IgD-negative memory B cell (primary cell): ENCODE data around the gene NDUFA11. TPM values are rescaled to one million over a fixed set of nuclear protein-coding genes. Genes with fewer than 3 reads are reported as not detected.

Experiments
- H3K27ac Mint-ChIP-seq, 3 donors: one replicate each; pipeline ENCODE4 v1.8.0; 2020 to 2022; ENCODE audit warnings: mild to moderate bottlenecking in 3 of 3, mixed read lengths in 3 of 3, moderate library complexity in 1 of 3
- H3K27me3 Mint-ChIP-seq: one replicate; pipeline ENCODE4 v1.8.0; 2021; ENCODE audit warnings: mixed read lengths
- H3K36me3 Mint-ChIP-seq: one replicate; pipeline ENCODE4 v1.8.0; 2020; ENCODE audit warnings: mild to moderate bottlenecking, mixed read lengths
- H3K4me1 Mint-ChIP-seq, 3 donors: one replicate each; pipeline ENCODE4 v1.8.0; 2020 to 2022; ENCODE audit warnings: mixed read lengths in 3 of 3, mild to moderate bottlenecking in 1 of 3
- H3K4me3 Mint-ChIP-seq, 4 donors: one replicate each; pipeline ENCODE4 v1.8.0; 2020 to 2022; ENCODE audit warnings: mild to moderate bottlenecking in 4 of 4, mixed read lengths in 4 of 4, moderate library complexity in 3 of 4
- H3K9me3 Mint-ChIP-seq, 3 donors: one replicate each; pipeline ENCODE4 v1.8.0; 2020 to 2021; ENCODE audit warnings: mixed read lengths in 3 of 3, mild to moderate bottlenecking in 1 of 3
- polyA plus RNA-seq: library from polyadenylated mRNA; unstranded; fragments of 300-500 nt; fragmentation: Illumina TruSeq; gene quantifications from one replicate; pipeline ENCODE4 v1.2.3, GENCODE V29; 2021

The NDUFA11 gene
- polyA plus RNA-seq, 1 donor from 2014 or later: 371 TPM

DNA sequence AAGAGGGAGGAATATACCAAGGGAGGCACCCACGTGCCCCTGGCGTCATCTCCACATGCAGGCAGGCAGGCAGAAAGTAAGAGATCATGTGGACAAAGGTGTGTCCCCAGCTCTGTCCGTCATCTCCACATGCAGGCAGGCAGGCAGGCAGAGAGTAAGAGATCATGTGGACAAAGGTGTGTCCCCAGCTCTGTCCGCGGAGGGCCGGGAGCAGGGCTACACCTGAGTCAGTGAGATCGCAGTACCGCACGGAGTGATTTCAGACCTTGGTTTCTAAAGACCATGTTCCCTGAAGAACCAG is 32.7 kb upstream of the NDUFA11 start:
- H3K36me3 Mint-ChIP-seq: no peaks in the 10 kb centered on the region
- no peak overlapping the region for H3K4me3 Mint-ChIP-seq
- H3K9me3 Mint-ChIP-seq: no peaks in the 10 kb centered on the region
- H3K4me1 Mint-ChIP-seq: peaks cover 0 to 2% (median 0%) of the 10 kb centered on the region in 3 donors
- H3K27me3 Mint-ChIP-seq: no peaks in the 10 kb centered on the region
- peak overlapping the region in 1 of 3 donors; percentile 7 for H3K27ac Mint-ChIP-seq

GRCh38 chr19:5935473-5936291 is 32.1 kb upstream of the NDUFA11 start:
- Mint-ChIP-seq H3K4me3 (no peak overlapping the region), H3K36me3 (no peaks in the 10 kb centered on the region), H3K27ac (no peak overlapping the region), H3K4me1 (peaks cover 0 to 2% (median 0%) of the 10 kb centered on the region in 3 donors), H3K9me3 (no peaks in the 10 kb centered on the region), H3K27me3 (no peaks in the 10 kb centered on the region)

DNA sequence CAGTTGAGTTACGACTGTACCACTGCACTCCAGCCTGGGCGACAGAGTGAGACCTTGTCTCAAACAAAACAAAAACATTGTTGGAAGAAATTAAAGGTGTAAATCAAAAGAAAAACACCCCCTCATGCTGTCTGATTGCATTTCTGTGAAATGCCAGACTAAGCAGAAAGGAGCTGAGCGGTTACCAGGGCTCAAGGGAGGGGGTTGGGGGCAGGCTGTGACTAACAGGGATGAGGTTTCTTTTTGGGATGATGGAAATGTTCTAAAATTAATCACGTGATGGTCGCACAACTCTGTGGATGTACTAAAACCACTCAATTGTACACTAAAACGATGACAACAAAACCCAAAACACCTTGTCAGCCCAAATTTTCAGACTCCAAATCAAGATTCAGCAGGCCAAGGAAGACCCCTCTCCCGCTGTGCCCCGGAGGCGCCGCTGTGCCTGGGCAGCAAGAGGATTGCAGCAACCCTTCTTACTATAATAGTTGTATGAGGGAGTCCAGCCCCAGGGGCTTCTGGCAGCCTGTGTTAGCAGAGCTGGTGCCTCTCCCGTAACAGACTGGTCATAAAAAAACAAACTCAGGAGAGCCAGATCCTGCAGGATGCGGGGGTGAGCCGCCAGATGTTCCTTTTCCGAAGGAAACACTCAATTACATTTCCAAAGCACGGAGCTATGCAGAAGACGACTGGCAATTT is 31.3 kb upstream of the NDUFA11 start:
- Mint-ChIP-seq H3K9me3 (no peaks in the 10 kb centered on the region), H3K36me3 (no peaks in the 10 kb centered on the region), H3K4me3 (no peak overlapping the region), H3K4me1 (peaks cover 0 to 2% (median 0%) of the 10 kb centered on the region in 3 donors), H3K27me3 (no peaks in the 10 kb centered on the region), H3K27ac (no peak overlapping the region)

GRCh38 chr19:5934069-5934401 is 30.4 kb upstream of the NDUFA11 start:
- Mint-ChIP-seq H3K27me3 (no peaks in the 10 kb centered on the region), H3K9me3 (no peaks in the 10 kb centered on the region), H3K27ac (peak overlapping the region in 1 of 3 donors; percentile 39), H3K36me3 (no peaks in the 10 kb centered on the region), H3K4me1 (peaks cover 0 to 2% (median 0%) of the 10 kb centered on the region in 3 donors), H3K4me3 (no peak overlapping the region)

DNA sequence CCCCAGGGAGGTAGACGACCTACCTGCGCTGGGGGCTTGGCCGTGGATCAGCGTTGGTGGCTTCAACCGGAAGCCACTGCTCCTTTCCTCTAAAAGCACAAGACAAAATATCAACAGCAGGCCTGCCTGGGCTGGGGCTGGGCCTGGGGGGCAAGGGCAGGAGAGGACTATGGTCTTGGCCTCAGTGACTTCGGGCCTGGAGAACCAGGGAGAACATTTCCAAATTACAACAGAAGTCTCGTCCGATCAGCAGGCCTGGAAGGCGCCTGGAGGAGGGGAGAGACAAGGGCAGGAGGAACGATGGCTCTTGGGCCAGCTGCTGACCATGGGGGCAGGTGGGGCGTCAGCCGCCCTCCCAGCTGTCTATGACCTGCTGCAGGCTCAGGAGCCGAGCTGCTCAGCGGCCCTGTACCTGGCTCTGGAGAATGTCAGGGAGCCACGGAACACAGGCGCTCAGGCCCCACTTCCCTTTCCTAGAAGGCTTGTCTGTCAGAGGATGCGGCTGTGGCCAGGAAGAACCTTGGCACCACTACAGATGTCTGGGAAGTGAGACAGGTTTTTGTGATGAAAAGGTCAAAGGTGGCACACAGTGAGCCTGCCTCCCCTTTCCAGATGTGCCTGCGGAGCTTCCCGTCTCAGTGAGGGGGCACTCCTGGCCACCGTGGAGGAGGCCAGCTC is 29.9 kb upstream of the NDUFA11 start:
- H3K4me3 Mint-ChIP-seq: peak overlapping the region in 1 of 4 donors; percentile 63
- no peaks in the 10 kb centered on the region for H3K27me3 Mint-ChIP-seq
- no peaks in the 10 kb centered on the region for H3K9me3 Mint-ChIP-seq
- H3K27ac Mint-ChIP-seq: no peak overlapping the region
- H3K36me3 Mint-ChIP-seq: peaks cover 3% of the 10 kb centered on the region
- H3K4me1 Mint-ChIP-seq: peaks cover 0 to 5% (median 0%) of the 10 kb centered on the region in 3 donors

DNA sequence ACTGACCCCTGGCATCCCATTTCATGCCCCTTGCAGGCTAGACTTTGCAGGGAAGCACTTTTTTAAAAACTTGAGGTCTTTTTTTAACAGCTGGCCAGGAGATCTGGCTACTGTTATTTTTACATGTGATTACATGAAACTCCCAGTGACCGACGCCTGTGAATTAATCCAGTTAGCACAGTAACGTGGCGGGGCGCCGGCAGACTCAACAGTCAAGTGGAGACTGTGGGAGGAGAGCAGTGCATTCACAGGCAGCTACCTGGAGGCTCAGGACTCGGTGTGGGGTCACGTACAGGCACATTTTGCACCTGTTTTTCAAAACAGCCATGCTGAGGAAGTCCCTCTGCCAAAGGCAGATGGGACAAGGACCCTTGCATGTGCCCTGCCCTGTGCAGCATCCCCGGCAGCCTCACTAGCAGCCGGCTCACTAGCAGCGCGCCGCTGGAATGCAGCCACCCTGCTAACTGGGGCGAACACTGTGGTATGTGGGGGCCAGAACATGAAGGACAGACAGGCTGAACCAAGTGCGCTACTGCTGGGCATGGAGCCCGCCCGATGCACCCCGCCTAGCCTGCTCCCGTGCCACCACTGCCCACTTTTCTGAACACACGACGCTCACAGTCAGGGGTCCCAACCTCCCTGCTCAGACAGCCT is 29.1 kb upstream of the NDUFA11 start:
- H3K27me3 Mint-ChIP-seq: no peaks in the 10 kb centered on the region
- H3K4me1 Mint-ChIP-seq: peaks cover 0 to 6% (median 6%) of the 10 kb centered on the region in 3 donors
- H3K27ac Mint-ChIP-seq: no peak overlapping the region
- no peaks in the 10 kb centered on the region for H3K9me3 Mint-ChIP-seq
- H3K36me3 Mint-ChIP-seq: peaks cover 3% of the 10 kb centered on the region
- H3K4me3 Mint-ChIP-seq: peak overlapping the region in 1 of 4 donors; percentile 63

DNA sequence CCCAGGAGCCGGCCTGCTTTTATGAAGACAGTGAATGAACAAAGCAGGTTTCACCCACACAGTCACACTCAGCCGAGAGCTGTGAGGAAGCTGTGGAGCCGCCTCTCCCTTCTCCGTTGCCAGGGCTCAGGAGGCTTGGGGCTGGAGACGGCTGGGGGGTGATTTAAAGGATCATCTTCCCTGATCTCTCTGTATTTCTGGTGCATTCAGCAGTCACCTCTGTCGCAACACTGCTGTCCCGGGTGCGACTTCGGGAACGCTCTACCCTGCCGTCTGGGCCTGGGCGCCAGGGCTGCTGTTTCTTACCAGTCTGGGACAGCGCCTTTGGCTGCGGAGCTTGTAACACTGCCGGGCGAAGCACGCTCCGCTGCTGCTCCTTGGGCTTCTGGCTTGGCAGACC is 28.6 kb upstream of the NDUFA11 start:
- H3K4me3 Mint-ChIP-seq: no peak overlapping the region
- peaks cover 3% of the 10 kb centered on the region for H3K36me3 Mint-ChIP-seq
- H3K27ac Mint-ChIP-seq: no peak overlapping the region
- H3K9me3 Mint-ChIP-seq: no peaks in the 10 kb centered on the region
- H3K27me3 Mint-ChIP-seq: no peaks in the 10 kb centered on the region
- peaks cover 0 to 11% (median 9%) of the 10 kb centered on the region in 3 donors for H3K4me1 Mint-ChIP-seq

GRCh38 chr19:5931251-5931650 is 27.7 kb upstream of the NDUFA11 start:
- H3K27me3 Mint-ChIP-seq: no peaks in the 10 kb centered on the region
- H3K4me1 Mint-ChIP-seq: peaks cover 0 to 11% (median 9%) of the 10 kb centered on the region in 3 donors
- no peak overlapping the region for H3K27ac Mint-ChIP-seq
- H3K4me3 Mint-ChIP-seq: no peak overlapping the region
- peaks cover 3% of the 10 kb centered on the region for H3K36me3 Mint-ChIP-seq
- no peaks in the 10 kb centered on the region for H3K9me3 Mint-ChIP-seq

DNA sequence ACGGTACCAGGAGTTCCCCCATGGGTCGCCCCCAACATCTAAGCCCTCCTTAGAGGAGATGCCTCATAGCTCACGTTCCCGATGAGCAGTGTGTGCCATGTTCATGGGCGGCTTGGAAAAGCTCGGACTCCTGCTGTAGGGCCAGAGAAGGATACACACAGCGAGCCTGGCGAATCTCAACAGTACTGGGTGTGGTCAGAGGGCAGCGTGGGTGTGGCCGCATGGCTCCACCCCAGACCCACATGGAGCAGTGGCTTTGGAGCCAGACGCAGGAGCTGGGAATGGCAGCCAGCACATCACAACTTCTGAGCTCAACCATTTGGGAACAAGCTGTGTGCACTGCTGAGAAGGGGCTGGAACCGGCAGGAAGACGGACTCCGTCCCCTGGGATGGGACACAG is 26.0 kb upstream of the NDUFA11 start:
- no peak overlapping the region for H3K4me3 Mint-ChIP-seq
- no peaks in the 10 kb centered on the region for H3K9me3 Mint-ChIP-seq
- no peaks in the 10 kb centered on the region for H3K27me3 Mint-ChIP-seq
- H3K36me3 Mint-ChIP-seq: peaks cover 3% of the 10 kb centered on the region
- H3K4me1 Mint-ChIP-seq: peaks cover 0 to 10% (median 9%) of the 10 kb centered on the region in 3 donors
- H3K27ac Mint-ChIP-seq: no peak overlapping the region

DNA sequence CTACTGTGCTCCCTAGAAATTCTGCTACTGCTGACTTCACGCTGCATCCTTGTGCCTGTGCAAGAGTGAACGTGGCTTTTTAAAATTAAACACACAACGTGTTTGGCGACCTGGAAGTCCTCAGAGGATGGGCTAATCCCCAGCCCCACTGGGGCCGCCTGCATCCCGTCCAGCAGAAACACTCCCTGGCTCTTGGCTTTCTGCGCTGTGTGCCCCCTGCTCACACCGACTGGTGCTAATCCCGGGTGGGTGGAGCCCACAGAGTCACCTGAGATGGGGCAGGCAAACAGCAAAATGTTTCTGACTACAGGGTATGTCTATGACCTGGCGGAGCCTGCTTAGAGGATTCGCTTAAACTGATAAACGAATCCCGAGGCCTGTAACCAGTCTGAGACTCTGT is 25.6 kb upstream of the NDUFA11 start:
- no peaks in the 10 kb centered on the region for H3K27me3 Mint-ChIP-seq
- peaks cover 0 to 9% (median 9%) of the 10 kb centered on the region in 3 donors for H3K4me1 Mint-ChIP-seq
- no peak overlapping the region for H3K27ac Mint-ChIP-seq
- H3K36me3 Mint-ChIP-seq: peaks cover 3% of the 10 kb centered on the region
- no peaks in the 10 kb centered on the region for H3K9me3 Mint-ChIP-seq
- H3K4me3 Mint-ChIP-seq: no peak overlapping the region

DNA sequence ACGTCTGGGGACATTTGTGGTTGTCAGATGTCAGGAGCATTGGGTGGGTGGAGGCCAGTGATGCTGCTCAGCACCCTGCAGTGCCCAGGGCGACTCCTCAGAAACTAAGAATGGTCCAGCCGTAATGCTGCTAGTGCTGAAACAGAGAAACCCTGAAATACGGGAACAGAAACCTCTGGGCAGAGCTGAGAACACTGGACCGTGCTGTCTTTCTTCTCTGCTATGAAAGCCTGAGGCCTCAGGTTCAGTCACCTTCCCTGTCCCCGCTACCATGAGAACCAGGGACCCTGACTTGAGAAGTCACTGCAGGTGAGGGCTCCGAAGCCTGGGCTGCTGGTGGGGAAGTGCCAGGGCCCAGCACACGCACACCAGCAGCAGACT is 23.8 kb upstream of the NDUFA11 start:
- Mint-ChIP-seq H3K27me3 (no peaks in the 10 kb centered on the region), H3K4me1 (peaks cover 0 to 10% (median 9%) of the 10 kb centered on the region in 3 donors), H3K9me3 (no peaks in the 10 kb centered on the region), H3K4me3 (no peak overlapping the region), H3K36me3 (peaks cover 3% of the 10 kb centered on the region), H3K27ac (peak overlapping the region in 1 of 3 donors; percentile 39)

- peak overlapping the region in 1 of 4 donors; percentile 27 for H3K4me3 Mint-ChIP-seq
- peaks cover 0 to 10% (median 9%) of the 10 kb centered on the region in 3 donors for H3K4me1 Mint-ChIP-seq
- no peaks in the 10 kb centered on the region for H3K27me3 Mint-ChIP-seq
- no peak overlapping the region for H3K27ac Mint-ChIP-seq
- no peaks in the 10 kb centered on the region for H3K9me3 Mint-ChIP-seq
- peaks cover 3% of the 10 kb centered on the region for H3K36me3 Mint-ChIP-seq
These were observed 23.3 kb upstream of the NDUFA11 start for GRCh38 chr19:5926641-5927440.

- H3K36me3 Mint-ChIP-seq: peaks cover 3% of the 10 kb centered on the region
- H3K27ac Mint-ChIP-seq: no peak overlapping the region
These were observed 22.3 kb upstream of the NDUFA11 start for GRCh38 chr19:5925830-5926427.

GRCh38 chr19:5923356-5923755 is 19.8 kb upstream of the NDUFA11 start:
- H3K4me3 Mint-ChIP-seq: no peak overlapping the region
- H3K4me1 Mint-ChIP-seq: peaks cover 0 to 9% (median 8%) of the 10 kb centered on the region in 3 donors
- H3K36me3 Mint-ChIP-seq: peaks cover 3% of the 10 kb centered on the region
- no peaks in the 10 kb centered on the region for H3K27me3 Mint-ChIP-seq
- H3K9me3 Mint-ChIP-seq: no peaks in the 10 kb centered on the region
- H3K27ac Mint-ChIP-seq: no peak overlapping the region

More at GRCh38 chr19:5925830-5926427, 22.3 kb upstream of the NDUFA11 start:
- Mint-ChIP-seq H3K27me3 (no peaks in the 10 kb centered on the region), H3K4me3 (no peak overlapping the region), H3K4me1 (peaks cover 0 to 10% (median 9%) of the 10 kb centered on the region in 3 donors), H3K9me3 (no peaks in the 10 kb centered on the region)
